MM.1S (cell line): ENCODE results near the gene PRKCE.

Source experiments
- DNase-seq: peaks from one replicate; pipeline ENCODE4 v3.0.0-alpha.2; 2015
- H2AFZ ChIP-seq: fragments of 300-600 bp; sonication (generic); 2 replicates; pipeline ENCODE4 v1.6.0; 2016; ENCODE audit warnings: antibody characterized with exemption, low read length
- H3F3A ChIP-seq: fragments of 300-600 bp; sonication (generic); 2 replicates; pipeline ENCODE4 v1.6.1; 2016; ENCODE audit warnings: mild to moderate bottlenecking, antibody characterized with exemption, low read length, moderate library complexity, mixed read lengths; ENCODE audit not compliant: insufficient read depth
- H3K27ac ChIP-seq: fragments of 300-600 bp; sonication (generic); 2 replicates; pipeline ENCODE4 v1.5.1; 2016; ENCODE audit warnings: mild to moderate bottlenecking, low read length
- H3K27me3 ChIP-seq: fragments of 300-600 bp; sonication (generic); replicated peaks from 2 replicates; pipeline ENCODE4 v1.6.0; 2016; ENCODE audit warnings: low read length; ENCODE audit not compliant: insufficient read depth
- H3K36me3 ChIP-seq: fragments of 300-600 bp; sonication (generic); replicated peaks from 2 replicates; pipeline ENCODE4 v1.6.1; 2016; ENCODE audit warnings: mild to moderate bottlenecking, low read length, mixed read lengths; ENCODE audit not compliant: insufficient read depth
- H3K4me1 ChIP-seq: fragments of 300-600 bp; sonication (generic); 2 replicates; pipeline ENCODE4 v1.6.1; 2016; ENCODE audit warnings: low read length, mixed read lengths
- H3K4me2 ChIP-seq: fragments of 300-600 bp; sonication (generic); 2 replicates; pipeline ENCODE4 v1.6.0; 2016; ENCODE audit warnings: low read depth, low read length
- H3K4me3 ChIP-seq: fragments of 300-600 bp; sonication (generic); 2 replicates; pipeline ENCODE4 v1.5.1; 2016; ENCODE audit warnings: low read length, mixed read lengths
- H3K79me2 ChIP-seq: fragments of 300-600 bp; sonication (generic); 2 replicates; pipeline ENCODE4 v1.6.1; 2016; ENCODE audit warnings: mixed run types, low read length, mixed read lengths
- H3K9ac ChIP-seq: fragments of 300-600 bp; sonication (generic); 2 replicates; pipeline ENCODE4 v1.6.1; 2016; ENCODE audit warnings: low read length, mixed read lengths
- H3K9me2 ChIP-seq: fragments of 300-600 bp; sonication (generic); replicated peaks from 2 replicates; pipeline ENCODE4 v1.6.1; 2016; ENCODE audit warnings: mild to moderate bottlenecking, low read length, mixed read lengths; ENCODE audit not compliant: insufficient read depth
- H3K9me3 ChIP-seq: fragments of 300-600 bp; sonication (generic); replicated peaks from 2 replicates; pipeline ENCODE4 v1.6.1; 2016; ENCODE audit warnings: mild to moderate bottlenecking, low read length, mixed read lengths; ENCODE audit not compliant: insufficient read depth
- H4K20me1 ChIP-seq: fragments of 300-600 bp; sonication (generic); 2 replicates; pipeline ENCODE4 v1.6.1; 2016; ENCODE audit warnings: mild to moderate bottlenecking, low read length, moderate library complexity, mixed read lengths; ENCODE audit not compliant: insufficient read depth
- EZH2 ChIP-seq: fragments of 300-600 bp; sonication (generic); optimal IDR thresholded peaks from 2 replicates; pipeline ENCODE3; 2017; ENCODE audit warnings: low read depth, mild to moderate bottlenecking, antibody characterized with exemption, low read length, mixed read lengths
- EZH2phosphoT487 ChIP-seq: fragments of 300-600 bp; sonication (generic); IDR thresholded peaks from 2 replicates; pipeline ENCODE4 v1.6.1; 2018; ENCODE audit warnings: antibody characterized with exemption, low read length
- TF ChIP-seq, protein P1 (sequence below): fragments of 300-600 bp; sonication (generic); IDR thresholded peaks from 2 replicates; pipeline ENCODE4 v1.5.1; 2016; ENCODE audit warnings: antibody characterized with exemption, low read length, mixed read lengths

PRKCE gene

DNA sequence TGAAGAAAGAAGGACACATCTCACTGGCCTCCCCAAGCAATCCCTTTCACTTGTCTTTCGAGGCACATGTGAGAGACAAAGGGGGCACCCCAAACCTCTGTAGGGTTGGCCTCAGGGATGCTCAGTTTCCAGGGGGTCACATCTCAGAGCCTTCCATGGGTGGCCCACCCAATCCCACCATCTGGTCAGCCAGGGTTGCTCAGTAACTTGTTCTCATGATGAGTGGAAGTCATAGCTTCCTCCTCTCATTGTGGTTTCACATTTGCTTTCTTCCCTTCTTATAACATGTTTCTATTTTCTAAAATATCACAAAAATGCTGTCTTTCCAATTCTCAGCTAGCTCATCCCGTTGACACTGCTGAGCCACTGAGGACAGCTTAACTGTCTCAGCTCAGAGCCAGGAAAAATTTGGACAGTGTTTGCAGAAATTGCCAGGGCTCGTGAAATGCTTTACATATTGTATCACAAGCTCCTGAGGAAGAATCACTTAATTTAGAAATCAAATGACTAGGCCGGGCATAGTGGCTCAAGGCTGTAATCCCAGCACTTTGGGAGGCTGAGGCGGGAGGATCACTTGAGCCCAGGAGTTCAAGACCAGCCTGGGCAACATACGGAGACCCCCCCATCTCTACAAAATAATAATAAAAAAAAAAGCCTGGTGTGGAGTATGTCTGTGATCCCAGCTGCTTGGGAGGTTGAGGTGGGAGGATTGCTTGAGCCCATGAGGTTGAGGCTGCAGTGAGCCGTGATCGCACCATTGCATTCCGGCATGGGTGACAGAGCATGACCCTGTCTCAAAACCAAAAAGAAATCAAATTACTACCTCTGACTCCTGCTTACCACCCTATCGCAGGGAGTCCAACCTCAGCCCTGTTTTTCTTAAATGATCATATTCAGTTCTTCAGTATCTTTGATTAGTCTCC is 129.3 kb downstream of the PRKCE start:
- no peak overlapping the region for H3K4me2 ChIP-seq
- no peaks in the 10 kb centered on the region for H4K20me1 ChIP-seq
- H3K27ac ChIP-seq: no peak overlapping the region
- no peaks in the 10 kb centered on the region for H3K36me3 ChIP-seq
- TF ChIP-seq EZH2phosphoT487: no peak
- TF ChIP-seq, protein P1, sequence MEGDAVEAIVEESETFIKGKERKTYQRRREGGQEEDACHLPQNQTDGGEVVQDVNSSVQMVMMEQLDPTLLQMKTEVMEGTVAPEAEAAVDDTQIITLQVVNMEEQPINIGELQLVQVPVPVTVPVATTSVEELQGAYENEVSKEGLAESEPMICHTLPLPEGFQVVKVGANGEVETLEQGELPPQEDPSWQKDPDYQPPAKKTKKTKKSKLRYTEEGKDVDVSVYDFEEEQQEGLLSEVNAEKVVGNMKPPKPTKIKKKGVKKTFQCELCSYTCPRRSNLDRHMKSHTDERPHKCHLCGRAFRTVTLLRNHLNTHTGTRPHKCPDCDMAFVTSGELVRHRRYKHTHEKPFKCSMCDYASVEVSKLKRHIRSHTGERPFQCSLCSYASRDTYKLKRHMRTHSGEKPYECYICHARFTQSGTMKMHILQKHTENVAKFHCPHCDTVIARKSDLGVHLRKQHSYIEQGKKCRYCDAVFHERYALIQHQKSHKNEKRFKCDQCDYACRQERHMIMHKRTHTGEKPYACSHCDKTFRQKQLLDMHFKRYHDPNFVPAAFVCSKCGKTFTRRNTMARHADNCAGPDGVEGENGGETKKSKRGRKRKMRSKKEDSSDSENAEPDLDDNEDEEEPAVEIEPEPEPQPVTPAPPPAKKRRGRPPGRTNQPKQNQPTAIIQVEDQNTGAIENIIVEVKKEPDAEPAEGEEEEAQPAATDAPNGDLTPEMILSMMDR: no peak
- TF ChIP-seq EZH2: no peak
- peaks cover 4% of the 10 kb centered on the region; the same call in 1 of the 2 replicates for H3K4me1 ChIP-seq
- H2AFZ ChIP-seq: no peak overlapping the region
- no peak overlapping the region for H3K9ac ChIP-seq
- no peaks in the 10 kb centered on the region for H3F3A ChIP-seq
- no peaks in the 10 kb centered on the region; the same call in 1 of the 2 replicates for H3K79me2 ChIP-seq
- H3K9me2 ChIP-seq: no peaks in the 10 kb centered on the region
- H3K4me3 ChIP-seq: no peak overlapping the region
- DNase-seq: no peak
- no peaks in the 10 kb centered on the region for H3K27me3 ChIP-seq
- no peaks in the 10 kb centered on the region for H3K9me3 ChIP-seq

DNA sequence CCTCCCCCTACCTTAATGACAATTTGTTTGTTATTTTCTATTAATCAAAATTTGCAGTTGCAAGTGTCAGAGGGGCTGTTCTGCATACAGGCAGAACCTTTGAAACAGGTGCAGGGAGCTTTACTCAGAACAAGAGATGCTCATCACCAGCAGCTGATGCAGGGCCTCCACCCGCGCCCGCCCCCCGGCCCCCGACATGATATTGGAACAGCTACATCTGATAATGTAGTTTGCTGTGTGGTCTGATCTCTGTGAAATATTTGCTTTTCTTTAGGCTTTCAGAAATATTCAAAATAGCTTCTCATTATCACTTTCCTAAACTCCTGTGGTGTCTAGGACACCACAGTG is 130.0 kb downstream of the PRKCE start:
- H3K79me2 ChIP-seq: no peaks in the 10 kb centered on the region; the same call in 1 of the 2 replicates
- TF ChIP-seq, protein P1: no peak
- TF ChIP-seq EZH2phosphoT487: no peak
- no peak for TF ChIP-seq EZH2
- H3K36me3 ChIP-seq: no peaks in the 10 kb centered on the region
- H2AFZ ChIP-seq: no peak overlapping the region
- H3K4me2 ChIP-seq: no peak overlapping the region
- no peaks in the 10 kb centered on the region for H4K20me1 ChIP-seq
- peaks cover 4% of the 10 kb centered on the region; the same call in 1 of the 2 replicates for H3K4me1 ChIP-seq
- no peaks in the 10 kb centered on the region for H3K9me2 ChIP-seq
- H3K27me3 ChIP-seq: no peaks in the 10 kb centered on the region
- H3K27ac ChIP-seq: no peak overlapping the region
- no peaks in the 10 kb centered on the region for H3K9me3 ChIP-seq
- no peak for DNase-seq
- no peaks in the 10 kb centered on the region for H3F3A ChIP-seq
- no peak overlapping the region for H3K4me3 ChIP-seq
- no peak overlapping the region for H3K9ac ChIP-seq

DNA sequence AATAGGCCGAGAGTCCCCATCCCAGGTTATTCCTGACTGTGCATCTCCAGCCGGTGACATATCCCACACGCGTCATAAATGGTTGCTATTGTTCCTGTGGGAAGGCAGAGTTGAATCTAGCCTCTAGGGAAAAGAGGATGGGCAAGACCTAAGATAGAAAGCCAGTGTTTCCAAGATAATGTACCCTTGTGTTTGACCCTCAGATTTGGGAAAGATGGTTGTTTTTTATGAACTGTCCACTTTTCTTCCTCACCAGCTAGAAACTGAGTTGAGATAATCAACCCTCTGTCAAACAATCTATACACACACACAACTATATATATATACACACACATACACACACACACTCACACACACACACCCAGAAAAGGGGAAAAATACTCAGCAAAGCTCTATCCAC is 131.0 kb downstream of the PRKCE start:
- H3K4me1 ChIP-seq: peaks cover 4% of the 10 kb centered on the region; the same call in 1 of the 2 replicates
- TF ChIP-seq, protein P1: no peak
- TF ChIP-seq EZH2 (no peak), EZH2phosphoT487 (no peak)
- DNase-seq: no peak
- H3K27me3 ChIP-seq: no peaks in the 10 kb centered on the region
- no peaks in the 10 kb centered on the region for H3K36me3 ChIP-seq
- H3K27ac ChIP-seq: no peak overlapping the region
- H3K9me2 ChIP-seq: no peaks in the 10 kb centered on the region
- H3K9me3 ChIP-seq: no peaks in the 10 kb centered on the region
- H3K79me2 ChIP-seq: no peaks in the 10 kb centered on the region; the same call in 1 of the 2 replicates
- H3K4me3 ChIP-seq: no peak overlapping the region
- no peak overlapping the region for H3K9ac ChIP-seq
- no peak overlapping the region for H3K4me2 ChIP-seq
- no peaks in the 10 kb centered on the region for H4K20me1 ChIP-seq
- no peak overlapping the region for H2AFZ ChIP-seq
- no peaks in the 10 kb centered on the region for H3F3A ChIP-seq
